Measurements from ENCODE around the gene ABO. TPM values are rescaled to one million over a fixed set of nuclear protein-coding genes. Genes with fewer than 3 reads are reported as not detected.
A peak's percentile ranks its signal among the peaks of the same experiment; 100 is the strongest.
"Not testable (repeated sequence)": the region's sequence is repeated elsewhere in the genome, so short reads cannot be mapped to it uniquely, and the experiment has no call there.

The ABO gene
- total RNA-seq, 1 donor from 2014 or later = 0.39 TPM

DNA sequence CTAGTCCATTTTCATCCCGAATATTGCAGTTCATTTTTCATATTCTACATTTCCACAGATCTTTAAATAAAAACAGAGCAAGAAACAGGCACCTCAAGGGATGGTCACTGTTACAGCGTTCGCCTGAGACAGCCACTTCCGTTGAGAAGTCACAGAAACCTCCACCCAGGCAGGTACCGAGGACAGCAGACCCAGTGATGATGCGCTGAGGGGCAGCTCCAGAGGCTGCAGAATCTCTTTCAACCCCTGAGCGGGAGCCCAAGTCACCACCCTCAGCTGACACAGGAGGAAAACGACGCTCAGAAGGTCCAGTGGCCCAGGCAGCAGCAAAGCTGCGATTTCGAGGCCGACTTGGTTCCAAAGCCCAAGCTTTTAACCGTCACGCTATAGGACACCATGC, 32.8 kb downstream of the ABO start:
- no peak for DNase-seq

DNA sequence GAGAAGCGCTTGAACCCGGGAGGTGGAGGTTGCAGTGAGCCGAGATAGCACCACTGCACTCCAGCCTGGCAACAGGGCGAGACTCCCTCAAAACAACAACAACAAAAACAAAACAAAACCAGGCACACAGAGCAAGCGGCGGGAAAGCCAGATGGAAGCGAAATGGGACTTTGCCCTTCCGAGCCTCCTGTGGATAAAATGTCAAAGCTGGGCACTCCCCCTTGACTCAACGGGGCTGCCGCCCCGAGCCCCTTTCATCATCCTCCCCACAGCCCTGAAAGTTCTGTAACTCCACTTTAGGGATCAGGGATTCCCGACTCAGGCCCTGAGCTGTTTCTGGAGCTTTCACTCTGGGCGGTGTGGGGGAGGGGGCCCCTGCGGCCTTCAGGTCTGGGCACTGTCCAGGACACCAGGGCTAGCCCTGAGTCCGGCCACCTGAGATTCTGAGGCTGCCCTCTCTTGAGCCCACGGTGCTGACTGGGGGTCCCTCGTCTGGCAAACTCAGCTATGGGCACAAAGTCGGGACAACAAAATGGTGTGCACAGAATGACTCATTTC, 35.4 kb downstream of the ABO start:
- DNase-seq = no peak

DNA sequence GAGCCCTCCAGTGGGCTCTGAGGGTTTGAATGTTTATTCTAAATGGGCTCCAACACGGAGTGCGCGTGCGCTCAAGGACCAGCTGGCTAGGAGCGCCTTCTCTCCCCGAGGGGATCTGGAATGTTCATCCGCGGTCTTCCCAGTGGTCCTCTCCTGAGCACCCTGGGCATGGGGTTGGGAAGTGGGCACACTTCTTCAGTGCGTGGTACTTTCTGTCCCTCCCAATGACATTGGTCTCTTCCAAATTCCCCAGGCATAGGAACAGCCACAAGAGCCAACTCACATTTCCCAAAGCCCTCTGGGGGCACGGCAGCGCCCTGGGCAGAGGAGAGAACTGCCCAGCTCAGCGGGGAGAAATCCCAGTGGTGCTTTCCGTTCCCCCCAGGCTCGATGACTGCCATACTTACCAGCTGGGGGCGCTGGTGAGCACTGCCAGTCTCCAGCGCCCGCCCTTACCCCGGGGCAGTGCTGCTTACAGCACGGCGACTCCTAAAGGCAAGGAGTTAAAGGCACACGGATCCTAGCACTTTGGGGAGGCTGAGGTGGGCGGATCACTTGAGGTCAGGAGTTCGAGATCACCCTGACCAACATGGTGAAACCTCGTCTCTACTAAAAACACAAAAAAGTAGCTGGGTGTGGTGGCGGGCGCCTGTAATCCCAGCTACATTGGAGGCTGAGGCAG, 36.0 kb downstream of the ABO start:
- no peak for DNase-seq

DNA sequence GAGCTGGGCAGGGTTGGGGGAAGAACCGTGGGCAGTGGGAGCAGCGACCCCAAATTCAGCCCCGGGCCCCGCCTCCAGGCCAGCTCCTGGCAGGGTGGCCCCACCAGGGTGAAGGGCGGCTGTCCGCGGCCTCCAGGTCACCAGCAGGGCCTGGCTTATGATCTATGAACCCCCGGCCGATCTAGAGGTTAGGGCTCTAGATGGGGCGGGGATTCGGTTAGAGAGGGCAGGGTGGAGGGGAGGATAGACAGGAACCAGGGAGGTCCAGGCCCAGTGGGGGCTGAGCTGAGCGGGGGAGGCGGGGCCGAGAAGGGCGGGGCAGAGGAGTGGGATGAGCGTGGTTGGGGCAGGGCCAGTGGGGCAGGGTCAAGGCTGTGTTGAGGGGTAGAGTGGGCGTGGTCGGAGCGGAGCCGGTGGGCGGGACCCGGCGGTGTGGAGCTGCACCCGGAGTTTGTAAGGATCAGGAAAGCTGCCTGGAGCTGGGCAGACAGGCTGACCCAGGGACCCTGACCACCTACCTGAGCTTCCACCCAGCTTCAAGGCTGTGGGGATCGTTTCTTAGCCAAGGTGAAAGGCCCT, 36.6 kb downstream of the ABO start:
- peak; percentile 68 for DNase-seq

DNA sequence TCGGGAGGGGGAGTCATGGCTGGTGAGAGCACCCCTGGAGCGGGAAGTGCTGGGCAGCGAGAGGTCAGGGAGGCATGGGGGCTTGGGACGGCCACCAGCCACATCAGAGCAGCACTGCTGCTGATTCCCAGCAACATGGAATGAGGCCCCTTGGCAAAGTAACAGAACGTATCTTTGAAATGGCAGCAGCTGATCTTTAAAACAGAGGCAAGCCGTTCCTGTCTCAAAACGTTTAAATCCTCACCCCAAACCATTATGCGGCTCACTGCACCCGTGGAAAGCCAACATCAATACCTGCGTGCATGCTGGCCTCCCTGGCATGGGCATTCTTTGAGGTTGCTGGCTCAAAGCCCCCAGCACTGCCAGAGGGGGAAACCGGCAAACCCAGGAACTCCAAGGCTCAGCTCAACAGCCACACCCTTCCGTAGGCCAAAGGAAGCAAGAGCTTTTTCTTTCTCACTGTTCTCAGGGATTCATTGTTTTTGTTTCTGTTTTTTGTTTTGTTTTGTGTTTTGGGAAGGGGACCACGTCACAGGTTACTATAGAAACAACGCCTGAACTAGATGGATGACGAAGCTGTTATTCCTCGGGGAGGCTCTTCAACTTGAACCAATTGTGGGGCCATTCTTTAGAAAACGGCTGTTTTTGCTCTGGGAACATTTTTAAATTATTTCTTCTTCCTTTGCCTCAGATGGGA, 37.8 kb downstream of the ABO start:
- DNase-seq = peak; percentile 74

DNA sequence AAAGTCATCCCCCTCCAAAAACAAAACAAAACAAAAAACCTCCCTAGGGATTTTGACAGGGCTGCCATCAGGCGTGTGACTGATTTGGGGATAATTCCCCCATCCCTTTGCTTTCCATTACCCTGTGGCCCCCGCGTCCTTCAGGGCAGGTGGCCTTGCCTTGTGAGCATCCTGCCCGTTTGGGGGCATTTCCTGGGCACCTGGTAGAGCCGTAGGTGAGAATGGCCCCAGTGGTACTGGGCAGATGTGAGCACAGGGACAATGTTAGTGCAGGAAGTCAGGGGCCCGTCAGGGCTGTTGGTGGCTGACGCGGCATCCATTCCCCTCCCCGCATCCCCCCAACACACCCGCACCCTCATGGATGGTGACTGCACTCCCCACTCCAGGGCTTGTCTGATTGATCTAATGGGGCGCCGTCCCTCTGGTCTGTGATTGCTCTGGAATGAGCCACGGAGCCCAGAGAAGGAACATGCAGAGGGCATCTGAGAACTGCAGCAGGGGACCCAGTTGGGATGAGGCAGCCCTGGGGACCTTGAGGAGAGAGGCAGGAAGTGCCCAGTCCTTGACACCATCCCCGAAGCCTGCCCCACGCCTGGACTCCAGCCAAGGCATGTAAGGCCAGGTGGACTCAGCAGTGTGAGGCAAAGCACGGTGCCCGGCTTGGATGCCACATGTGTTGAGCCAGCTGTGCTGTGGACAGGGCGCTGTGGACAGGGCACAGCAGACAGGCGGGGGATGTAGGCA, 38.5 kb downstream of the ABO start:
- not testable (repeated sequence) for DNase-seq

DNA sequence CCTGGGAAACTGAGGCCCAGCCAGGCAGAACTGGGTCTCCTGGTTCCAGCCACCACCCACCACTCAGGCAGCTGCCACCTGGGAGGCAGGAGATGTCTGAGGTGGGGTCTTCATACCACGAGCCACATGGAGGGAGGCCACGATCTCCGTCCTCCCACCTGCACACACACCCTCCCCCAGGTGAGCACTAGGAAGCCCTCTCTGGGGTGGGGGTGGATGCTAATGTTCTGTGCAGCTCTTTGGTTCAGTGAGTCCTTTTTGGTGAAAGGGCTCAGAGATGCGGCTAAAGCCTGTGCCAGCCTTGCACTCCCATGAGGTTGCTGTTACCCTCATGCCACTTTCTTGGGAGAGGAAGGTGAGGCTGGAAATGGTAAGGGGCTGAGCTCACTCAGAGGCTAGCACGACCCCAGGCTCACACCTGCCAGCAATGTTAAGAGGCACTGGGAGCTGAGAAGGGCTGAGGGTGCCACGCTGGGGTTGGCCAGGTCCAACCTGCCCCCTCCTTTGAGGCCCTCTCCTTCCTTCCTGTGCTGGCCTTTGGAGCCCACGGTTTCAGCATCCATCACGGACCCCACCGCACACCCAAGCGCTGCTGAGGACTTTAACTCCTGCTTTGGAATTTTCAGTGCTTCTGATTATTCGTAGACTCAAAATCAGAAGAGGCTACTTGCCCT, 39.3 kb downstream of the ABO start:
- DNase-seq = no peak

DNA sequence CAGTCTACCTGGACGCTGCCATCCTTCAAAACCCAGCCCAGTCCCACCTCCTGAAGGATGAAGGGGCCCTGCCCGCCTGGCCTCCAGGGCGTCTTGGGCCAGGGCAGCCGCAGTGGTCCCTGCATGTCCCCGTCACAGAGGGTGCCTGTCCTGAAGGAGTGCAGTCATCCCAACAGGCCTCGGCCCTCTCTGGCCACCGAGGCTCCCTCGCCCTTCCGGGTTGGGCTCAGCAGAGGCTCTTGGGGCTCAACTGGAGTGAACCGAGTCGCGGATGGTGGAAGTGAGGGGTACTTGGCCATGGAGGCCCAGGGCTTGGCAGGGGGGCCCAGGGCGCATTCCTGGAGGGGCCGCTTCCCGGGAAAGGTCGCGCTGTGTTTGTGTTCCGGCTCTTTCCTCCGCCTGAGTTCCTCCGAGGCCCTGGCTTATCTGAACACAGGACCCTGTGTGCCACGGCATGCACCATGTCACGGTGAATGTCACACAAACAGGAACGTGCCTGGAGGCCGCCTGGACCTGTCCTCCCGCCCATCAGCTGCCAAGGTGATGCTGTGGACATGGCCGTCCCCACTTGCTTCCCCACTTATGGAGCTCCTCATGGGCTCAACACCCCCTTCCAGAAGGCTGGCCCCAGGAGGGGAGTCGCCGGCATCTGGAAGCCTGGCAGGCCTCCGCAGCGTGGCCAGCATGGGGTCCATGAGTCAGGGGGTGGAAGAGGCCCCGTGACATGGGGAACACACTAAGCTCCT, 40.3 kb downstream of the ABO start:
- no peak for DNase-seq

DNA sequence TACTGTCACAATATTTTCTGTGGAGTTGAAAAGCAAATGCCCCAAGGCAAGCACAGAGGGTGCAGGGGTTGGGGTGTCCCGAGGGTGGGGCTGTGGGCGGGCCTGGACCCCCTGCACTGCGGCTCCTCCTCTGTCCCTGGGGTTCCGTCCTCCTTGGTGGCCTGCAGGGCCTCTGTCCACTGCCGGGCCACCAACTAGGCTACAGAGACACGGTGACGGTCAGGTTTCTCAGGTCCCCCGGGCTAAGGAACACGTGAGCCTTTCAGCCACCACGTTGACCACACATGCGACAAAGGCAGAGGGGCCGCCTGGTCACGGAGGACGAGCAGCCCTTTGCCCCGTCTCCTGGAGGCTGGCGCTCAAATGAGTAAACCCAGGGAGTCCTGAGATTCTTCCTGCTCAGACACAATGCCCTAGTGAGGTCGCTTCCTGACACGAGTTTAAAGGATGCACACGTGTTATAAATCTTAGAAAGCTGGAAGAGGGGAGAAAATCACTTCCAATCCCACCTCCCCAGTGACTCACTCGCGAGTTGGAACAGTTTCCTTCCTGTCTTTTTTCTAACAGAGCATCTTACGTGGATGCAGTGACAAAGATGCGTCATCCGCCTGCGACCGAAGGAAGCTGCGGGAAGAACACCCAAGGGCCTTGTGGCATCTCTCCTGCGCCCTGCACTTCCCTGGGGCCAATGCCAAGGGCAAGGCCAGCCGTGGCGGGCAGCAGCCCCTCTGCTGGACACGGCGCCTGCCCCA, 41.1 kb downstream of the ABO start:
- no peak for DNase-seq

DNA sequence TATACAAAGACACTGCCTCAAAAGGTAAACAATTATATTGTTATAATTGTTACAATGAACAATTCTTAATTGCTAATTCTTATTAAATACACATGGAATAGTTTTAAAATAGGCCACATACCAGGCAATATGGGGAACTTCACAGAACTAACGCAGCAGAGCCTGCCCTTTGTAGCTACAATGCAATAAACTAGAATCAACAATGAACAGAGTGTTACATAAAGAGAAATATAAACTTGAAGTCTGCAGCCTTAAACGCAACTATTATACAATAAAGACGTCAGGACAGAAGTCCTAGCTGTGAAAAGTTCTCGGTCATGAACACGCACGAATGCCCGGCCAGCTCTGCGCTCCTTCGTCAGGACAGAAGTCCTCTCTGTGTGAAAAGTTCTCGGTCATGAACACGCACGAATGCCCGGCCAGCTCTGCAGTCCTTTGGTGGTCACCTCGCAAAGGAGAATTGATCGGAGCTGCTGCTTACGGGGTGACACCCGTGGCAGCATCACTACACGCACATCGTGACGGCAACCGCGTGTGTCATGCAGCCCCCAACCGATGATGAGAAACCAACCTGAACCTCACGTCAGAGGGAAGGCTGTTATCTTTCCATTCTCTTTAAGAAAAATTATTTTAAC, 43.0 kb downstream of the ABO start:
- not testable (repeated sequence) for DNase-seq

DNA sequence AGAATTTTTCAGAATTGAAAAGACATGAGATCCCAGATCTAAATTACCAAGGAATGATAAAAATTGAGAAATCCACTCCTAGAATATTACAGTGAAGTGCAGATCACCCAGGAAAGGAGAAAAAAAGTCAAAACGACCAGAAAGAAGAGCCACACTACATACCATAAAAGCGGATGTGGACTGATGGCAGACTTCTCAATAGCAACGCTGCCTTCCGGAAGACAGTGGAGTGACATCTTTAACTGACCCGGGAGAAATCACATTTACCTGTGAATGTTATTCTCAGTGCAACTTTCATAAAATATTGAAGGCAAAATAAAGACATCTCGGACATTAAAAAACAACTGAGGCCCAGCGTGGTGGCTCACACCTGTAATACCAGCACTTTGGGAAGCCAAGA, 44.5 kb downstream of the ABO start:
- not testable (repeated sequence) for DNase-seq

DNA sequence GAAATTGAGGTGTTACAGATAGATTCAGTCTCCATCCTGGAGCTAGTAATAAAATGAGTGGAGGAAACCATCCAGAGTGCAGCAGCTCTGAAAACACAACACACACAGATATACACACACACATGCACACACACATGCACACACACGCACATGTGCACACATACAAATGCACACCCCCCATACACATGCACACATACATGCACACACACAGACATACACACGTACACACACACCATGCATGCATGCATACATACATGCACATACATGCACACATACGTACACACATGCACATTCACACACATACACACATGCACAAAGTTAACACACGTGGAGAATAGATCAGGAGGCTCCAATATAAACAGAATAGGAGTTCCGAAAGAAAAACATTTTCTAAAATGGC, 44.9 kb downstream of the ABO start:
- DNase-seq = no peak

DNA sequence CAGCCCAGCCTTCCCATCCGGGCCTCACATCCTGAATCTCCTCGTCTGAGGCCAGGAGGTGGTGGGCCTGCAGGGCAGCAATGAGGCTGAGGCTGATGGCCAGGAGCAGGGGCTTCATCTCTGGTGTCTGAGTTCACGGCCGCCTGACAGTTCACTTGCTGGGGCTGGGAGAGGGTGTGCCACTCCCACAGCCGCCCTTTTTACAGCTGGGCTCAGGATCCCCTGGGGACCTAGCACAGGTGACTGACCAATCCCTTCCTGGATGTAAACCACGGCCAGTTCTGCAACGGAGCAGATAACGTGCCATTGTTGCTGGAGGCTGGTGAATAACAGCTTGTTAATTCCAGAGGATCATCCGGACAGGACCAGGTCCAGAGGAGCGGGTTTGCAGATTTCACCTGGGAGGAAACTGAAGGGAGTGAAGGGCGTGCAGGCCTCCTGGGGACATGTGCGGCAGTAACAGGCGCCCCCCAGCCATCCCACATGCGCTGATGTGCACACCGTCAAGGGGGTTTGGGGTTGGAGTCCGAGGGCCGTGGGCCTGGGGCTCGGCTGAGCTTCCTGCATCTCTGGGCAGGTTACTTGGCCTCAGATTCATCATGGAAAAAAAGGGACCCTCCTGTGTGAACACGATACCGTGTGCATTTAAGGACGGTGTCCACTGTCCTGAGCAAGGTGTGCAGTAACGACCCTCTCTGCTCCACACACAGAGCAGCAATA, 46.4 kb downstream of the ABO start:
- DNase-seq = not testable (repeated sequence)

DNA sequence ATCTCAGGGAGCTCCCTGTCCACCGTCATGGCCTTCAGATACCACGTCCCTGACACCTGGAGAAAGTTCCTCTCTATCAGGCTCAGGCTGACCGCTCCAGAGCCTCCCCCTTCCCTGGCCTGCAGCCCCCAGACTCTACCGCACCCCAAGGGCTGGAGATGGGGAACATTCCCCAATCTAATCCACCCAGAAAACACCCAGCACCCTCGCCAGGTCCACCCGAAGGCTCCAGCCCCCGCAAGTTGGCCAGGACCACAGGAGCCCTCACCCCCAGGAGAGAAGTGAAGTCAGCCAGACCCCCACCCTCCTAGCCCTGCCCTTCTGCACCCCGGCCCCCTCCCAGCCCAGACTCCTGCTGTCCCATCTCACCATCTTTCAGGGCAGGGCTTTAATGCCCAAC, 47.0 kb downstream of the ABO start:
- not testable (repeated sequence) for DNase-seq

DNA sequence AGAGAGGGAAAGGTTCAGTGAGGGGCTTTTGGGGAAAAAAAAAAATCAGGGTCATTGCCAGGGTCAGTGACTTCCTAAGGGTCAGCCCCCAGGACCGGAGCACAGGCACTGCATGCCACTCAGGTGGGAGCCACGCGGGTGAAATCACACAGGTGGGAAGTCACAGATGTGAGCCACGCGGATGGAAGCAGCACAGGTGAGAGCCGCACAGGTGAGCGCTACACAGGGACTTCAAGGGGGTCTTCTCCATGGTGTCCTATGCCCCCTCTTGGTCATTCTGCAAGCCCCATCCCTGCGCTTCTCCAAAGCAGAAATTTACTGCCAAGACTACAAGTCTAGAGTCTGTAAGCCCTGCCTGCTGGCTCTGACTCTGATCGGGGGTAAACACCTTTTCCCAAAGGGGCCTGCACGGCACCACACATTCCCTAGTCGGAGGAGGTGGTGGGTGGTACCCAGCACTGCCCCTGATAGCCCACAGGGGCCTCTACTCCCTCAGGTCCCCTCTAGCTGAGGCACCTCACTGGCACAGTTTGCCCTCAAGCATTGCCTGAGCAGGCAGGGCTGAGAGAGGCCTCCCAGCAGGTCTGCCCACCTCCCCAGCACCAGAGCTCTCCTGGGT, 47.6 kb downstream of the ABO start:
- DNase-seq = no peak

DNA sequence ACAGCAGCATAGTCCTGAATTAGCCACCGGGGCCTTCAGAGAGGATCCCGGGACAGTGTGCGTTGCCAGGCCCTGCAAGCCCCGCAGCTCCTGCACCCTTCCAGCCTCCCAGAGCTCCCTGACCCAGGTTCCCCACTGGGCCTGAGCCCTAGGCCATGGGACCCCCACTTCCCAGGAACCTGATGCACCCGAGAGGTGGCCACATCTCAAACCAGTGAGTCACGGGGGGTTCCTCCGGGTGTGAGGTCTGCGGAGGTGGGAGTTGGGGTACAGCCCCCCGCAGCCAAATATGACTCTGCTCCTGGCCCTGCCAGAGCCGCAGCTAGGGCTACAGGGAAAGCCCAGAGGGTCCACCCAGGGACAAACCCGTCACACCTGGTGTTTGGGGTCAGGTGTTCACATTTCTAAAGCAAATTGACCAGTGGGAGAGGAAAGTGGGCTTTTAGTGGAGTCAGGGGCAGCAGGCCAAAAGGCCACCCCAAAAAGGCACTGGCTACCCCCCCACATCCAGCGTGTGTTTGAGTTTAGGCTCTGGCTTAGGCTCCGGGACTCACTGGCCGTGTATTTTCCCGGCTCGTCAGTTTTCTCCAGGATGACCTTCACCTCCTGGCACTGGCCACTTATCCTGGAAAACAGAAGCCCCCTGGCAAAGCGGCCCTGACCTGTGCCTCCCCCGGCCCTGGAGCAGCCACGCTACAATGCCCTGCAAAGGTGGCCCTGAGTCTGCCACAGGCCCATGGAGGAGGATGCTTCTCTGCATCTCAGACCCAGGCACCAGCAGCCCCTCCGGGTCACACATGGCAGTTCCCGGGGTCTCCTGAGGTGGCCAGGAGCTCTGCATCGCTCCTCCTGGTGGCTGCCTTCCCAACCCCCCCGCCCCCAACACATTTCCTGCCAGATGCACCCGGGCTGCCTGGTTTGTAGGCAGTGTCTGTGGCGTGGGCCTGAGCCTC, 48.5 kb downstream of the ABO start:
- DNase-seq = no peak

DNA sequence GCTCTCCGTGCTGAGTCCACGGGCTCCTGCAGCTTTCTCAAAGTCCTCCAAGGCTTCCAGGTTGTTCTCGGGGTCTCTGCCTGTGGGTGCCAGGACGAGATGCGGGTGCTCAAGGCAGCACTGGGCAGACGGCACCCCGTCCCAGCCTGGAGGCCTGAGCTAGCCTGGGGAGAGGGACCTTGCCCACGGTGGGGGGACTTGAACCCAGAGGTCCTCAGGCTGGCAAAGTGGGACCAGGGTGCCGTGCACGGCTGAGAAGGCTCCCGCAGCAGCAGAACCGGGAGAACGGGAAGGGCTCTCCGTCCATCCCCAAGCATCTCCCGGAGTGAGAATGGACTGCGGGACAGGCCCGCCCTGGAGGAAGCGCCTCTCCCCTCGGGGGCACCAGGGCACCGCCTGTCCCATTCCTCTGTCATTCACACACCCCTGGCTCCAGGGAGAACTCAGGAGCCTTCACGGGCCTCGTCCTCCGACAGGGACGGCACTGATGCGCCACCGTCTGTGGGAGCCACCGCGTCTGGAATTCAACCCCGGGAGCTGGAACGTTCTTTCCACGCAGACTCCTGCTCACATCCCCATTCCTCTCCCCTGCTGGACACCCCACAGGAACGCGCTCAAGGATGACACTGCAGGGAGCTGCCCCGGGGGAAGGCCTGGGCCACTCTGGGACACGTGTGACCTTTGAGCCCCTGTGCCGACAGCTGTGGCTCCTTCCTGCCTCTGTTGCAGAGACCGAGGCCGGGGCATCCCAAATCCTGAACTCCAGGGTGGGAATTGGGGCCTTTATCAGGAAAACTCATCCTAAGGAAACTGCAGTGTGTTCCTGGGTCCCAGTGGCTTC, 49.6 kb downstream of the ABO start:
- DNase-seq = no peak

All from skin of body (tissue), 2 donors.